ENCODE measurements around the gene MACROD2. TPM values are rescaled to one million over a fixed set of nuclear protein-coding genes. Genes with fewer than 3 reads are reported as not detected.
A peak's percentile ranks its signal among the peaks of the same experiment; 100 is the strongest.

Gene MACROD2
- total RNA-seq, 1 experiment from 2014 or later: not detected

DNA sequence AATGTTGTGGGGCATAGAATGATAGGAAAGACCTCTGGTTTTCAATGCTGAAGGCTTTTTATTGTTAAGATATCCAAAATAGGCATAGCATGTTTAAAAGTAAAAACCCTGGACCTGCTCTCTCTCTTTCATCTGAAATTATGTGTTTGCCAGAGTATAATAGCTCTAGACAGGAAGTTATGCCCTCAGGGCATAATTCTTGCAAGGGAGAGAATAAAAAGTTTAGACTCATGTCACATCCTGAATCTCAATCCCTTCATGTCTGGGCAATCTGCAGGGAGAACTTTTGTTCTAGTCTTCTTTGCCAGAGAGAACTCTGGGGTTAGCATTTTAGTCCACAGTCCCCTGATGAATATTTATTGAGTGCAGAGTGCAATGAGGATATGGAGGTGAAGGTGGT is 639.3 kb downstream of the MACROD2 start:
- DNase-seq (ENCODE audit: low spot score): no peak
- in situ Hi-C loops (cut with HindIII; ENCODE audit: low sequenced_read_pairs): no loop called here

DNA sequence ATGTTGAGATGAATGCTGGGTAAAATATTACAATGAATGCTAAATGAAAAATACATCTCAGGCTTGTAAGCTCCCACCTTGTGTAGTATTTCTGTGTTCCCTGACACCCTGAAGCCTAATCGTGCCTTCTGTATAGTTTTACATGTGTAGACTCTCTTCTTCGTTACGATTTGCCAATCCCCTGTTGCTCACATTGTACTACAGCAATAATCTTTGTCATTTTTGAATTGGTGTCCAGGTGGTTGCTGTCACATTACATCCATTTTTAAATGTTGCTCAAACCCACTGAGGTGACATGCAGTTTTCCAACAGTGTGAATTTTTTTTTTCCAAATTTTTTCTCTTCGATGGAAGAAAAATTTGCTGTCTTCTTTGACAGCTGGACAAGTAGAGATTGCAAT is 642.1 kb downstream of the MACROD2 start:
- in situ Hi-C loops (cut with HindIII; ENCODE audit: low sequenced_read_pairs): no loop called here

DNA sequence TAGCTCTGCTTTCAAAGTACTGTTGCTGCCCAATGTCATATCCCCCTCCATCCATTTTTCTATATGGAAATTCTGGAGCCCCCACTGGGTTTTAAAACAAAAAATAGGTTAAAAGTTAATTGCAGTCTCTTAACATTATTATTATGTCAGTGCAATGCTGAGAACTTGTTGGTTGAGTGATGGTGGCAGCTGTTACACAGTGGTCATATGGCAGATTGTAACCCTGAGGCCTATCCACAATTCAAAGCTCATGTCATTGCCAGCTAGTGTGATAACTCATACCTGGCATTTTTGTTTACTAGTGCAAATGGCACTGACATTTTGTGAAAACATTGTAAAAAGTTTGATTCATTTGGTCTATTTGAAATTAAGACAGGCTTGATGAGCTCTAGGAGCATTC is 647.8 kb downstream of the MACROD2 start:
- DNase-seq (ENCODE audit: low spot score): no peak
- in situ Hi-C loops (cut with HindIII; ENCODE audit: low sequenced_read_pairs): no loop called here

More for the DNA sequence above, 642.1 kb downstream of the MACROD2 start:
- DNase-seq (ENCODE audit: low spot score): peak; percentile 85

DNA sequence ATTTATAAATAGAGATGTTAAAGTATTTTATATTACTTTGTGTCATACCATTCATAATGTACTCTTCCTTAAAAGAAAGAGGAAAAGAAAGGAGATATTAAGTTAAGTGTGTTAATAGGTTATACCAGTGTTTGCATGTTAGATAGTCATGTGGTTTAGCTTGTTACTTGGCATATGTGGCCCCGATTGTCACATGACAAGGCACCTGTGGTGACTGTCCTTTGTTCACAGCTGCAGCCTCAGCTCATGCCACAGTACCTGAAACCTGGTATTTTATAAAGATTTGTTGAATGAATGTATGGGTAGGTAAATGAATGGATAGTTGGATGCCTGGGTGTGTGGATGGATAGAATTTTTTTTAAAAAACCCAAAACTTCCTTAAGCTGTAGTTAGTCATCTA is 648.2 kb downstream of the MACROD2 start:
- in situ Hi-C loops (cut with HindIII; ENCODE audit: low sequenced_read_pairs): no loop called here
- DNase-seq (ENCODE audit: low spot score): no peak

DNA sequence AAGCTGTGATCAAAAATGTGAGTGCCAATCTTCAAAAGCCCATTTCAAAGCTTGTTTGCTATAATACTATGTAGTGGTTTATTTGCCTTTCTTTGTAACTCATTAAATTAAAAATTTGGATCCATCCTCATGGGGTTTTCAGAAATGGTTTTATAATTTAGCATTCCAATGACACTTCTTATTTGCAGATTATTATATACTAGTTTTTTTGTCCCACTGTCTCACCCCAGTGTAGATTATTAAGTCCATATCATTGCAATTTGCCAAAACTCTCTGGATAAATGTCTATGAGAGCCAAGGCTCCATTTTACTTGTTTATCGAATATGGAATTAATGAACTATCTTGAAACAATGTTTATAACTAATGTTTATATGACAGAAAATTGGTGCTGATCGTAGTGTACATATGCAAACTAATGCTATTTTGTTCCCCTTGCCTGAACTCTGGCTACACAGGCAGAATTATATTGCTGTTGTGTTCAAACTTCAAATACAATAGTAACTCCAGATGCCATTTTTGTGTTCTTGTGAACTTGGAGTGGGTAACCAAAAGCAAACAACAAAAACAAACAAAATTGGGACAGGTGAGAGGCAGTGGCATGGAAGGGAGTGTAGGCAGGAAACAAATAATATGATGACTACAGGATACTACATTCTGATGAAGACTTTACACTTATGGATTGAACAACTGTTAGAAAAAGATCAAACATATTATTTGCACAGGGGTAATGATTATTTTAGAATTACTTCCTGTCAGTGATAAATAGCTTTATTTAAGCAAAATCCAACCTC is 649.2 kb downstream of the MACROD2 start:
- in situ Hi-C loops (cut with HindIII; ENCODE audit: low sequenced_read_pairs): no loop called here
- no peak for DNase-seq (ENCODE audit: low spot score)

DNA sequence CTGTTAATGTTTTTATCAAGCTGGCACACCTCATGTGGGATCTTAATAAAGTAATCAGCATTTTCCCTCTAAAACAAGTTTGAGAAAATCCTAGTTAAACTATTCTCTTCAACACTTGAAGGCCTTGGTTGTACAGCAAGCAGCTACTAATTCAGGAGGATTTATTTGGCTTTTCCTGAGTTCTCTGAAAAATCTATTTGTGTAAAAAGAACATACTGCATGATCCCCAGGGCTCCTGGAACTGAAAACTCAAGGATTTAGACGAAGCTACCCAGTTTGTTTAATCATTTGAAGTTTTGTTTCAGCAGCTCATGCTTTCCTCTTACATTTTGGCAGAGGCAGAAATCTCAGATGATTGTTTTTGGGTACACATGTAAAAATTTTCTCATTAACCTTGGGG is 651.7 kb downstream of the MACROD2 start:
- in situ Hi-C loops (cut with HindIII; ENCODE audit: low sequenced_read_pairs): no loop called here
- peak; percentile 66 for DNase-seq (ENCODE audit: low spot score)

DNA sequence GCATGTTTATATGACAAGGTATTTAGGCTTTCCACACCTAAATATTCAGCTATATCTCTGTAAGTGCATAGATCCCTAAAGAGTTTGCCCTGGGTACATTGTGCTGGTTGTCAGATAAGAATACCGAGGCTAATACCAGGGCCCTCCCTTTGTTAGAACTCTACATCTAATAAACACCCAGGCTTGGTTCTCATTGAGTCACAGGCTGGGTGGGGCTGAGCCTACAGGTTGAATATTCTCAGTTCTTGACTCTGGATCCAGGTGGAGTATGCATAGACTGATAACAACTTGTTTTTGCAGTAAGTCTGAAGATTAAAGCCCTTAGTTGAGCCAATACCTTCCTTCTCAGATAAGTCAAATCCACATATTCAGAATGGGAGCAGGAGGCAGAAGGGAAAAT is 654.3 kb downstream of the MACROD2 start:
- DNase-seq (ENCODE audit: low spot score): no peak
- in situ Hi-C loops (cut with HindIII; ENCODE audit: low sequenced_read_pairs): no loop called here

DNA sequence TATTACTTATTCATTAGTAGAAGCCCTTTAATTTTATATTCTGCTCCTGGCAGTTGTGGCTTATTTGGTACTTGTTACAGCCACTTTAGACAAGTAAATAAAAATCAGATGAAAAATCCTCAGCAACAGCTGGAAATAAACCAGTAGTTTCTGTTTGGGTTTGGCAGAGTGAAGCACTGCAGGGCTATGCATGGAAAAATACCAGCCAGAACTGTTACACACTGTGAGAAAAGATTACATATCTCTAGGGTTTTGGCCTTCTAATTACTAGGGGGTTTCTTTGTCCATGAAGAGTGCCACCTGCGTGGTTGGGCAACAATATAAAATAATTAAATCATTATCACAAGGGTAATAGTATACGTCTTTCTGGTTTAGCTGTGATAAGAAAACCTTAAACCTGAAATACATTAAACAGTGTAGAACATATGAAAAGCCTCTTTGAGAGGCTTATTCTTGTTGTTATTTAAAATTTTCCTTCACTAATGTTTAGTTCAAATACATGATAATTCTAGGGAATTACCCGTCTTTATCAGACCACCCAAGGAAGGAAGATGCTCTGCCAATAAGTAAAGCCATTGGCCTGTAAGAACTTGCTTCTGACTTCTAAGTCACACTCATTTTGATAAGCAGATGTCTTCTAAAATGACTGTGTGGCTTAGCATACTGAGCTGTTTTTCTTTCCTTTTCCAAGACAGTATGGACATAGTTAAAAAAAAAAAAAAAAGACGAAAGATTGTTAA is 662.1 kb downstream of the MACROD2 start:
- DNase-seq (ENCODE audit: low spot score): no peak
- in situ Hi-C loops (cut with HindIII; ENCODE audit: low sequenced_read_pairs): no loop called here

DNA sequence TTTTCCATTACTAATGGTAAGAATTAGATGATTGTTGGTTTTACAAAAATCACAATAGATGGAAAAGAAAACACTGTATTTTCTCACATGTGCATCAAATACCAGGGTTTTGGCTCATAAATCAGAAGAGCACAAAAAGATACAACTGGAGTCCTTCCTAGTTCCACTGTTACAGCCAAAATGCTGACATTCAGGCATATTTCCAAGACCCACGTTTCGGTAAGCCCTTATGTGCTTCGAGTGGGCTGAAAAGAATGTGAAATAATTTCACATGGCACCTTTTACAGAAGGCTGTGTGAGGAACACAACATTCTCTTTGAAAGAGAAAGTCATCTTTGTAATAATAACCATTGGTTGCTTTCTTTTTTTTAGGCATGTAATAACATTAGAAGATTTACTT is 668.8 kb downstream of the MACROD2 start:
- in situ Hi-C loops (cut with HindIII; ENCODE audit: low sequenced_read_pairs): no loop called here
- peak; percentile 80 for DNase-seq (ENCODE audit: low spot score)

DNA sequence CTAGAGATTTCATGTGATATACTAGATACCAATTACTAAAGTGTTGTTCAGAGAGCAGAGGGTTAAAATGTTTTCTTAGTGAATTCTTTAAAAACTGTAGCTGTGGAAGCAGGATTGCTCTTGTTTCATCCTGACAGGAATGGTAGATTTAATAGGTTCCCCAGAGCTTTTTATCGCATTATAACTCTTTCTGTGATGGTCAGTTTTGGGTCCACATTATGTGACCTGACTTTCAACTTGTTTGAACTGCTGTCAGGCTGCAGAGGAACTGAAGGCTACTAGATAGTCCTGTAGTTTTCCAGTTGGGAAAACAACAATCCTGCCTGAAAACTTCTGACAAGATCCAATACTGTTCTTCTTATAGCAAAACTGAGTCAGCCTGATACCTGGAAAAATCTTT is 671.4 kb downstream of the MACROD2 start:
- DNase-seq (ENCODE audit: low spot score): no peak
- in situ Hi-C loops (cut with HindIII; ENCODE audit: low sequenced_read_pairs): no loop called here

DNA sequence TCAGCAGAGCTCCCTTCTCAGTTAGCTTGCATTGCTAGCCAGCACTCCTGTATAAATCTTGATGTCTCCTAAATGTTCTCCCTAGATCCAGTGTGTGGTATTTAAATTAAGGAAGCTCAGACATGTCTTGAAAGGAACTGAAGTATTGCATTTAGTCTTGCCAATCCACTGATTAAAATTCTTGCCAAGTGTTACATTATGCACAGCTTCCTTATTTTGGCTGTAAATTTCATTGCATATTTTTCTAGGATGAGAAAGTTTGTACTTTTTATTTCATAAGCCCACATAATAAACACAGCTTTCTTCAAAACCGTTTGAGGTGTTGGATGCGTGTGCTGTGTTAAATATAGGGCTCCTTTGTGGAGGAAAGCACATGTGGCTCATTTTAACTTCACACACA is 671.9 kb downstream of the MACROD2 start:
- in situ Hi-C loops (cut with HindIII; ENCODE audit: low sequenced_read_pairs): no loop called here
- no peak for DNase-seq (ENCODE audit: low spot score)

DNA sequence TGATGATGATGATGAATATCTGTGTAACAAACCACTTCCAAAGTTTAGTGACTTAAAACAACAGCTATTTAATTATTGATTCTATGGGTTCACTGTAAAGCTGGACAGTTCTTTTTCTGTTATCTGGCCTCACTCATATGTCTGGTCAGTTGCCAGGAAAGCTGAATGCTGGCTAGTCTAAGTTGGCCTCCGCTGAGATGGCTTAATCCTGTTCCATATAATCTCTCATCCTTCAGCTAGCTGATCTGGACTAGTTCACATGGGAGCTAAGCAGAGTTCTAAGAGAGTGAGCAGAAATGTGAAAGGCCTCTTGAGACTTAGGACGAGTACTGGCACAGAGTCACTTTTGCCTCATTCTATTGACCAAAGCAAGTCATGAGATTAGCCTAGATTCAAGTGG is 676.8 kb downstream of the MACROD2 start:
- DNase-seq (ENCODE audit: low spot score): peak; percentile 61
- in situ Hi-C loops (cut with HindIII; ENCODE audit: low sequenced_read_pairs): no loop called here

DNA sequence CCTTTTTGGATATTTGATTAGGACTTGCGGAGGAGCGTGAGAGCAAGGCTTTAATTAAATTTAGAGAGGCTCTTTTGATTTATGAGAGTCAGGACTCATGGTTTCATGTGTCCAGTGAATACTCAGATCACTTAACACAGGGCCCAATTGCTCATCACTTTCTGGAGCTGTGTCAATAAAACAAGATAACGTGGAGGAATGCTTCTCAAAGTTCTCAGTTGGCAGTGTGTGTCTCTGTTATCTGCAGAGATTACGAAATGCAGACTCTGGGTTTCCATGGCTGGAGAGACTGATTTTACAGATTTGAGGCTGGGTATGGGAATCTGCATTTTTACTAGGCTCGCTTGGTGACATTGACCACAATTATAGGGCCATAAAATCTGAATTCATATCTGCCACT is 677.8 kb downstream of the MACROD2 start:
- DNase-seq (ENCODE audit: low spot score): no peak
- in situ Hi-C loops (cut with HindIII; ENCODE audit: low sequenced_read_pairs): no loop called here

DNA sequence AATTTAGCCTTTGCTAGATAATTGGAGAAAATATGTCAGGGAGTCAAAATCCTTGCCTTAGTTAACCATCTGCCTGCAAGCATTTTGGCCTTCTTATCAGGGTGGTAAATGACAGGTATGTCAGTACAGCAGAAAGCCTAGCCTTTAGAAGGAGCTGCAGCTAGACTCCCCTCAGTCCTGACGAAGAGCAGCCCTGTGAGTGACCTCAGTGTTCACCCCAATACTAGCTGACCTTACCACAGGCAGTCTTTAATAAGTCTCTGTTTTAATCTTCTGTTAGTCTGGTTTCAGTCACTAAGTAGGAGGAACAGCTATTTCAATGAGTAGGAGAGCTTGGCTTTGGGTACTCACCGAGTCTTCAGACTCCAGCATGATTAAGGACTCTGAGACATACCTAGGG is 682.1 kb downstream of the MACROD2 start:
- in situ Hi-C loops (cut with HindIII; ENCODE audit: low sequenced_read_pairs): no loop called here

DNA sequence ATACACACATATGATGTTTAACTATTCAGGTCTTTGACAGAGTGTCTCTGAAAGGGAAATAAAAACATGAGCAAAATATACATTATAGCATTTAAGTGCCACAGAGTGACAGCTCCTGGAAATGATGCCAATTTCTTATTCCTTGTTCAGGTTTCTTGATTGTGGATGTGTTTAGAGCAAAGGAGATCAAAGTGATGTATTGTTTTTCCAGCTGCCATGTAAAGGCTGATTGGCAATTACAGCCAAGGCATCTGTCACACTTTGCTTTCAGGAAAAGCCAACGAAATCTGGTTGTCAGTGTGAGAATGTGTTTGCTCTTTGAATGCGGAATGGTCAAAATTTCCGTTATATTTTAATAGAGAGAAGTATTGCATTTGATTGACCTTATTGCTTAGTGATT is 689.9 kb downstream of the MACROD2 start:
- no peak for DNase-seq (ENCODE audit: low spot score)
- in situ Hi-C loops (cut with HindIII; ENCODE audit: low sequenced_read_pairs): no loop called here

More for the DNA sequence above, 682.1 kb downstream of the MACROD2 start:
- DNase-seq (ENCODE audit: low spot score): no peak

DNA sequence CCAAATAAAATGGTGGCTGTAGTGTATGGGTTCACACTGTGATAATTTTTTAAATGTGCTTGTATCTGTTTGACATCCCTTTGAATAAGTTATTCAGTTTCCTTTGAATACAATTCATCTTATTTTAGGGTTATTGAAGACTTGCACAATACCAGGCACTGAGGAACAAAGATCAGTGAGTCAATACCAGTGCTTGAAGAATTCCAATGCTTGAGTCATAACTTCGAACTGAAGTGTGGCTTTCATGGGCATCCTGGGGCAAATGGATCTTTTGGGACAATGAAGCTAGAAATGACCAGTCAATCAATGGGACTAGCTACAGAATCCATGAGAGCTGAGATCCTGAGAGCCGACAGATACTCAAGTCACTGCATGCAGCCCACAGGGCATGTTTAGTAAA is 692.0 kb downstream of the MACROD2 start:
- no peak for DNase-seq (ENCODE audit: low spot score)
- in situ Hi-C loops (cut with HindIII; ENCODE audit: low sequenced_read_pairs): no loop called here

DNA sequence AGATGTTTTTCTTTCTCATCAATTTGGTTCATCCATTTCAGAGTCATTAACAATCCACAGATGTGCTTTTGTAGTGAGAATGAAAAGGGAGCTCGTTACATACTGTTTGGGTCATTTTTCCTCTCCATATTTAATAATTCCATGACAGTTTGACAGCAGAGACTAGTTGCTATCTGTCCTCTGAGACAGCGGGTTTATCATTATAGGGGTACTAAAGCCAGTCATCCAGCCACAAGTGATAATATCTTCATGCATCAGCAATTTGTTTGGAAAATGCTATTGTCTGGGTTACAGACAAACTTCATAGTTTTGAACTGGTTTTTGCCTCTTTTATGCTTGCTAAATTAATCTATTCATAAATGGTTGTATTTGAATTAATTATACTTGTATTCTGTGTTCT is 692.7 kb downstream of the MACROD2 start:
- in situ Hi-C loops (cut with HindIII; ENCODE audit: low sequenced_read_pairs): no loop called here

DNA sequence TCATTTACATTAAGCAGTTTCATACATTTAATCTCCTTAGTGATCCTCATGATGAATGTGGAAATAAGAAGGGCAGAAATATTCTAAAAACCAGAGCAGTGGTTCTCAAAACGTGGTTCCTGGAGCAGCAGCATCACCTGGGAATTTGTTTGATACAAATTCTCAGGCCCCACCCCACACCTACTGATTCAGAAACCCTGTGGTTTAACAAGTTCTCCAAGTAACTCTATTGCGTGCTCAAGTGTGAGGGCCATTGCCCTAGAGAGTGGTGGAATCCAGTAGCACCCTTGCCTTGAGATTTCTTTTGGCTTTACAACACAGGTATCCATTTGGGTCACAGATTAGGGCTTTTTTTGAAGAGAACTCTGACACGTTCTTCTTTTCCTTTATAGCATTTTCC is 696.7 kb downstream of the MACROD2 start:
- no peak for DNase-seq (ENCODE audit: low spot score)
- in situ Hi-C loops (cut with HindIII; ENCODE audit: low sequenced_read_pairs): no loop called here

More for the DNA sequence above, 692.7 kb downstream of the MACROD2 start:
- no peak for DNase-seq (ENCODE audit: low spot score)

DNA sequence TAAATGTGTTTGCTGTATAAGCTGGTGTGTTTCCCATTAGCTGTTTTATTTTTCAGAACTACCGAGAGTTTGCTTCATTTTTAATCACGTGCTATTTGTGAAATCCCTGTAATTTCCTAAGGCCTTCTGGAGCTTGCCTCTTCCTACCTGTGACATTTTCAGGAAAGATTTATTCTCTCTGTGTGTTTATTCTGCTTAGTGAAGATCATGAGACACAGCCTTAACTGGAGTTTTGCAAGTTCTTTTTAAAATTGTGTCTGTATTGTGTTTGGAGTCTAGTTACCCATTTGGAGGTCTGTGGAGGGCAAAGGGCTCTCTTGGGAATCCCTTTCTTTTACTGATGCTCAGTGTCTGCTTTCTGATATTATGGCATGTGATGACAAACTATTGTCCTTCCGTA is 701.2 kb downstream of the MACROD2 start:
- in situ Hi-C loops (cut with HindIII; ENCODE audit: low sequenced_read_pairs): no loop called here
- DNase-seq (ENCODE audit: low spot score): no peak

DNA sequence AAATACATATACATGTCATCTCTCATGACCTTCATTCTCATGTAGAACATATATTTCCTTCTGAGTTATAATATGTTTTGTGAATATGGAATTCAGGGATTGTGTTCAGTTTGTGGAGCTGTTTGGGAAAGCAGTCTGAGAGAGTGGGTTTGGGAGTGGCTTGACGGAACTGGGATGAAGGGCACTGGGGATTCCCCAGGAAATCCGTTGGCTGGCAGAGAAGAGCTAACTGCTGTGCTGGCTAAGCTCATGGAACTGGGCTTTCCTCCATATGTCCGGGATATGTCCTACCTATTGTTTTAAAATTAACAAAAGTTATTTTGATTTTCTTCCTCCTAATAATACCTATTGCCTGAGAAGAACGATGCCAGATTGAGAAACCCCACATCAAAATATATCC is 701.6 kb downstream of the MACROD2 start:
- DNase-seq (ENCODE audit: low spot score): peak; percentile 59
- in situ Hi-C loops (cut with HindIII; ENCODE audit: low sequenced_read_pairs): no loop called here

DNA sequence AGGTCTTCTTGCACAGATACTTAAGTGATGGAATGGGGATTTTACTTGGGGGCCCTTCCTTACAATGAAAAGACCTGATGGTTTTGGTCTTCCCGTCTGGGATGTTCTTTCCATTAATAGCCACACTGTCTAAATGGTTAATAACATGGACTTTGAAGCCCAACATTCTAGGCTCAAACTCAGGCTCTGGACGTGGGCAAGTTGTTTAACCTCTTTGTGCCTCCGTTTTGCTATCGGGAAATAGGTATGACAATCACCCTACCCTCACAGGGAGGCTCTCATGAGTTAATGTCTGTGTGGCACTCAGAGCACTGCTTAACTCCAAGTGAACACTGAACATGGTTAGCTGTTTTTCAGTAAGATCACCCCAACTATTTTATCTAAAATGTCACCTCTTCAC is 702.8 kb downstream of the MACROD2 start:
- no peak for DNase-seq (ENCODE audit: low spot score)
- in situ Hi-C loops (cut with HindIII; ENCODE audit: low sequenced_read_pairs): no loop called here

All from G401 (cell line).